ENCODE results near the gene HAPLN1. TPM values are rescaled to one million over a fixed set of nuclear protein-coding genes. Genes with fewer than 3 reads are reported as not detected.

Gene HAPLN1
- total RNA-seq, 1 donor from 2014 or later: 5.7 TPM

DNA sequence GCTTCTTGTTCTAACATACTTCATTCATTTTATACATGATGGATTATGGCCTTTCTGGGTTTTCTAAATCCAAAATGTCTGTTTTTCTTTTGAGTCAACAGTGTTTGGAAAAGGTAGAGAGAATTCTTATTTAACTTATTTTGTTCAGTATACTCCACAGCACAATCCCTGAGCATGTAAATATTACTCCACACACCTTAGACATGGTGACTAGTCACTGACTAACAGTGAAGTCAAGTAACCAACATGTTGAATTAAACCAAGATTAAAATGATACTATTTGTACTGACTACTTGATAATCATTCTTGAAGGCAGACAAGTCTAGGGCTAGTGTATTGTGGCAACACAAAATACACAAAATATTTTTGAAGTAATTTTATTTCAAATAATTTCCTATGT, 55.0 kb downstream of the HAPLN1 start:
- H2AFZ ChIP-seq (replicated peaks): no peak overlapping the region
- H3K79me2 ChIP-seq (ENCODE audit: low read depth): no peaks in the 10 kb centered on the region
- H3K27ac ChIP-seq: no peak overlapping the region

DNA sequence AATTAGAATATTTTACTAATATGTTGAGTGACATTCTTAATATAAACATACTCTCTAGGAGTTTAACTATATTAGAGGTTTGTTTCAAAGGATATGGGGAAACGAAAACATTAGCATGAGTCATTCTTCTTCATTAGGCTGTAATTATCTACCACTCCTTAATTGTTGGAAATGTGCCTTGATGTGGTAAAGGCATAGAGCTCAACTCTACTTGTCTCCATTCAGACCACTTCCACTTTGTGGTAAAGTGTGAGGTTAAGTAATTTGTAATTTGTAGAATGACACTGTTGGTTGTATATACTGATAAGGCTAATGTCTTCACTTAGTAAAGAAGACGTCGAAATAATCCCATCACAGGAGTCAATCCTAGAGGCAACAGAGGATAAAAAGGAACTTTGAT, 58.1 kb downstream of the HAPLN1 start:
- H3K4me3 ChIP-seq: no peak overlapping the region
- Mint-ChIP-seq H3K27ac (no peak overlapping the region), H3K4me1 (peaks cover 2% of the 10 kb centered on the region), H3K4me3 (no peak overlapping the region), H3K27me3 (ENCODE audit: insufficient read depth, low read depth) (no peaks in the 10 kb centered on the region), H3K9me3 (no peaks in the 10 kb centered on the region), H3K36me3 (no peaks in the 10 kb centered on the region)
- H2AFZ ChIP-seq (replicated peaks): no peak overlapping the region
- no peak overlapping the region for H3K9ac ChIP-seq
- no peaks in the 10 kb centered on the region for H3K79me2 ChIP-seq (ENCODE audit: low read depth)
- H3K36me3 ChIP-seq: no peaks in the 10 kb centered on the region
- H3K4me1 ChIP-seq: peaks cover 5% of the 10 kb centered on the region
- H3K9me3 ChIP-seq (ENCODE audit: low read depth): no peaks in the 10 kb centered on the region
- no peaks in the 10 kb centered on the region for H3K27me3 ChIP-seq
- no peak overlapping the region for H3K27ac ChIP-seq
- no peak overlapping the region for H3K4me2 ChIP-seq
- no peak for TF ChIP-seq EZH2 (IDR thresholded peaks at IDR 0.05)
- TF ChIP-seq EZH2phosphoT487 (IDR thresholded peaks at IDR 0.05): no peak
- TF ChIP-seq, protein P1, sequence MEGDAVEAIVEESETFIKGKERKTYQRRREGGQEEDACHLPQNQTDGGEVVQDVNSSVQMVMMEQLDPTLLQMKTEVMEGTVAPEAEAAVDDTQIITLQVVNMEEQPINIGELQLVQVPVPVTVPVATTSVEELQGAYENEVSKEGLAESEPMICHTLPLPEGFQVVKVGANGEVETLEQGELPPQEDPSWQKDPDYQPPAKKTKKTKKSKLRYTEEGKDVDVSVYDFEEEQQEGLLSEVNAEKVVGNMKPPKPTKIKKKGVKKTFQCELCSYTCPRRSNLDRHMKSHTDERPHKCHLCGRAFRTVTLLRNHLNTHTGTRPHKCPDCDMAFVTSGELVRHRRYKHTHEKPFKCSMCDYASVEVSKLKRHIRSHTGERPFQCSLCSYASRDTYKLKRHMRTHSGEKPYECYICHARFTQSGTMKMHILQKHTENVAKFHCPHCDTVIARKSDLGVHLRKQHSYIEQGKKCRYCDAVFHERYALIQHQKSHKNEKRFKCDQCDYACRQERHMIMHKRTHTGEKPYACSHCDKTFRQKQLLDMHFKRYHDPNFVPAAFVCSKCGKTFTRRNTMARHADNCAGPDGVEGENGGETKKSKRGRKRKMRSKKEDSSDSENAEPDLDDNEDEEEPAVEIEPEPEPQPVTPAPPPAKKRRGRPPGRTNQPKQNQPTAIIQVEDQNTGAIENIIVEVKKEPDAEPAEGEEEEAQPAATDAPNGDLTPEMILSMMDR (IDR thresholded peaks at IDR 0.05): no peak
- DNase-seq (ENCODE audit: low spot score): no peak
- H3F3A ChIP-seq (ENCODE audit: low read depth): peaks cover 5% of the 10 kb centered on the region
- no peaks in the 10 kb centered on the region for H4K20me1 ChIP-seq (ENCODE audit: low read depth)

More for the DNA sequence above, 55.0 kb downstream of the HAPLN1 start:
- Histone ChIP-seq H3K36me3 (no peaks in the 10 kb centered on the region), H3K4me1 (peaks cover 5% of the 10 kb centered on the region), H3K4me2 (no peak overlapping the region), H3K27me3 (no peaks in the 10 kb centered on the region), H3K9me3 (ENCODE audit: low read depth) (no peaks in the 10 kb centered on the region), H4K20me1 (ENCODE audit: low read depth) (no peaks in the 10 kb centered on the region), H3K9ac (no peak overlapping the region), H3K4me3 (no peak overlapping the region), H3F3A (ENCODE audit: low read depth) (peaks cover 5% of the 10 kb centered on the region)
- no peak overlapping the region for H3K4me3 Mint-ChIP-seq
- H3K4me1 Mint-ChIP-seq: peaks cover 2% of the 10 kb centered on the region
- TF ChIP-seq EZH2 (IDR thresholded peaks at IDR 0.05) (no peak), EZH2phosphoT487 (IDR thresholded peaks at IDR 0.05) (no peak)
- TF ChIP-seq, protein P1 (IDR thresholded peaks at IDR 0.05): no peak
- no peak overlapping the region for H3K27ac Mint-ChIP-seq
- H3K9me3 Mint-ChIP-seq: no peaks in the 10 kb centered on the region
- no peak for DNase-seq (ENCODE audit: low spot score)
- H3K27me3 Mint-ChIP-seq (ENCODE audit: insufficient read depth, low read depth): no peaks in the 10 kb centered on the region
- H3K36me3 Mint-ChIP-seq: no peaks in the 10 kb centered on the region

DNA sequence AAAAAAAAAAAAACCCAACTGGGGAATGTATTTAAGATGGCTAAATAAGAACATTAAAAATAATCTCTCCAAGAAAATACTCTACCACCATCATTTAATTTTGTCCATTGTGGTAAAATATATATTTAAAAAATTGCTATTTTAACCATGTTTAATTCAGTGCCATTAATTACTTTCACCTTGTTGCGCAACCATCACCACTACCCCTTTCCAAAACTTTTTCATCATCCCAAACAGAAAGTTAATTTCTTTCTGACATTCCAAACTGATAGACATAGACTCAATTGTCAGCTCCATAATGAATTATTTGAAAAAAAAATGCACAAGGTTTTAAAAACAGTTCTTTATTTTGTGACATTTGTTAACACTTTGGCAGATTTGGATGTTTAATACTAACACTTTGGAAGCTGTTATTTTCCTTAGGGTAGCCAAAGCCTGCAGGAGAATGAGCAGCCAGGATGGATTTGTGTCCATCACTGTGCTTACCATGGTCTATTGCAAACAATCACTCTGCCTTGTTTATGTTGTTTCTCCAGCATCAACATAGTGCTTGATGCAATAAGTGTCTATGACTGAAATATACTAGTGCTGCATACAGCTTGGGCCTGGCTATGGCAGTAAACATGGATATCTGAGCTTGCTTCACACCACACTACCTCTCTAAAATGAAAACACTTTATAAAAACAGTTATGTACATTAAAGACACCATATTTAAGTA, 62.7 kb downstream of the HAPLN1 start:
- no peak for DNase-seq (ENCODE audit: low spot score)
- no peak for TF ChIP-seq EZH2phosphoT487 (IDR thresholded peaks at IDR 0.05)
- no peak for TF ChIP-seq EZH2 (IDR thresholded peaks at IDR 0.05)
- TF ChIP-seq, protein P1 (IDR thresholded peaks at IDR 0.05): no peak
- no peak overlapping the region for H3K4me3 ChIP-seq
- no peak overlapping the region for H3K9ac ChIP-seq
- Mint-ChIP-seq H3K27me3 (ENCODE audit: insufficient read depth, low read depth) (no peaks in the 10 kb centered on the region), H3K9me3 (no peaks in the 10 kb centered on the region), H3K4me1 (peaks cover 5% of the 10 kb centered on the region), H3K27ac (no peak overlapping the region), H3K4me3 (no peak overlapping the region), H3K36me3 (no peaks in the 10 kb centered on the region)
- H3K4me2 ChIP-seq: no peak overlapping the region
- H3K9me3 ChIP-seq (ENCODE audit: low read depth): no peaks in the 10 kb centered on the region
- H3K4me1 ChIP-seq: no peaks in the 10 kb centered on the region
- no peaks in the 10 kb centered on the region for H3K79me2 ChIP-seq (ENCODE audit: low read depth)
- H3K27ac ChIP-seq: no peak overlapping the region
- no peaks in the 10 kb centered on the region for H4K20me1 ChIP-seq (ENCODE audit: low read depth)
- H2AFZ ChIP-seq (replicated peaks): no peak overlapping the region
- H3F3A ChIP-seq (ENCODE audit: low read depth): no peaks in the 10 kb centered on the region
- no peaks in the 10 kb centered on the region for H3K36me3 ChIP-seq
- H3K27me3 ChIP-seq: no peaks in the 10 kb centered on the region

Data from neural progenitor cell (in vitro differentiated cells).